Choroid plexus epithelial cell (primary cell): ENCODE measurements around the gene ARHGAP26.
A peak's percentile ranks its signal among the peaks of the same experiment; 100 is the strongest.

Source experiments
- DNase-seq: peaks from one replicate; pipeline ENCODE4 v3.0.0-alpha.2; 2010; ENCODE audit warnings: low read depth
- H3K4me3 ChIP-seq: 2 replicates; pipeline ENCODE4 v1.5.1; 2011; ENCODE audit warnings: low read depth, mild to moderate bottlenecking, control low read depth, low read length, moderate library complexity
- CTCF ChIP-seq: conservative IDR thresholded peaks from 2 replicates; pipeline ENCODE4 v1.5.1; 2011; ENCODE audit warnings: low read depth, mild to moderate bottlenecking, control low read depth, inconsistent platforms, low read length, moderate library complexity

Gene ARHGAP26

GRCh38 chr5:142772446-142773293 lies 2.5 kb downstream of the ARHGAP26 start:
- no peak overlapping the region for H3K4me3 ChIP-seq
- no peak for DNase-seq
- no peak for TF ChIP-seq CTCF

- H3K4me3 ChIP-seq: no peak overlapping the region
- no peak for DNase-seq
- TF ChIP-seq CTCF: no peak
Measured at GRCh38 chr5:142777099-142777498, 6.9 kb downstream of the ARHGAP26 start.

- TF ChIP-seq CTCF: no peak
- DNase-seq: no peak
- no peak overlapping the region for H3K4me3 ChIP-seq
Measured at GRCh38 chr5:142777850-142778249, 7.7 kb downstream of the ARHGAP26 start.

- H3K4me3 ChIP-seq: no peak overlapping the region
- peak; percentile 45 for DNase-seq
- no peak for TF ChIP-seq CTCF
Measured at GRCh38 chr5:142779163-142779840, 9.1 kb downstream of the ARHGAP26 start.

- no peak for TF ChIP-seq CTCF
- no peak overlapping the region for H3K4me3 ChIP-seq
- no peak for DNase-seq
Measured at GRCh38 chr5:142780871-142781270, 10.7 kb downstream of the ARHGAP26 start.

GRCh38 chr5:142782976-142783530 lies 12.9 kb downstream of the ARHGAP26 start:
- no peak overlapping the region for H3K4me3 ChIP-seq
- TF ChIP-seq CTCF: no peak
- no peak for DNase-seq
